Sigmoid colon (tissue), 7 donors: ENCODE results near the gene TMEM165. TPM values are rescaled to one million over a fixed set of nuclear protein-coding genes. Genes with fewer than 3 reads are reported as not detected.

Experiments
- DNase-seq: peaks from one replicate; pipeline ENCODE4 v3.0.0-alpha.2; 2019
- H3K27ac ChIP-seq, 4 donors: fragments of 200-600 bp; sonication (generic); one replicate each; pipeline ENCODE4 v1.5.1; 2016 to 2019; ENCODE audit warnings: mild to moderate bottlenecking in 1 of 4
- H3K27me3 ChIP-seq, 3 donors: fragments of 200-600 bp; sonication (generic); one replicate each; pipeline ENCODE4 v1.5.1; 2019; ENCODE audit warnings: mild to moderate bottlenecking in 1 of 3
- H3K36me3 ChIP-seq, 4 donors: fragments of 200-600 bp; sonication (generic); one replicate each; pipeline ENCODE4 v1.5.1; 2016 to 2019
- H3K4me1 ChIP-seq, 4 donors: fragments of 200-600 bp; sonication (generic); one replicate each; pipeline ENCODE4 v1.5.1; 2017 to 2019
- H3K4me3 ChIP-seq, 4 donors: fragments of 200-600 bp; sonication (generic); one replicate each; pipeline ENCODE4 v1.5.1; 2017 to 2019; ENCODE audit warnings: mild to moderate bottlenecking in 2 of 4, moderate library complexity in 1 of 4
- H3K9me3 ChIP-seq, 4 donors: fragments of 200-600 bp in 3 of 4; sonication (generic) in 3 of 4; one replicate each; pipeline versions ENCODE4 v1.5.1 to v1.6.1; 2013 to 2019
- CTCF ChIP-seq, 4 experiments: fragments of 450-650 bp in 3 of 4; fragments of 200-600 bp in 1 of 4; IDR thresholded peaks; one replicate each; pipeline ENCODE4 v1.5.1; 2016 to 2019; ENCODE audit warnings: antibody characterized with exemption in 4 of 4, mild to moderate bottlenecking in 3 of 4, moderate library complexity in 2 of 4
- EP300 ChIP-seq, 4 donors: sonication (generic); formaldehyde crosslinking; IDR thresholded peaks; one replicate each; pipeline ENCODE4 v1.6.1; 2017; ENCODE audit warnings: antibody characterized with exemption in 4 of 4
- POLR2A ChIP-seq, 2 donors: fragments of 450-650 bp; IDR thresholded peaks; one replicate each; pipeline ENCODE4 v1.6.1; 2016; ENCODE audit warnings: antibody characterized with exemption in 2 of 2, mild to moderate bottlenecking in 2 of 2, moderate library complexity in 2 of 2
- POLR2AphosphoS5 ChIP-seq, 4 donors: sonication (generic); formaldehyde crosslinking; IDR thresholded peaks; one replicate each; pipeline ENCODE4 v1.6.1; 2017; ENCODE audit warnings: antibody characterized with exemption in 4 of 4
- WGBS, 2 donors: extraction: QIAGEN DNeasy Blood & Tissue Kit; methylation state at CpG; one replicate each; pipeline ENCODE4 v1.1.7; 2013; 5-methylcytosine and 5-hydroxymethylcytosine counted together
- intact Hi-C: fragments of 100-400 bp; cut with DNase I; formaldehyde crosslinking; loops from one replicate; pipeline ENCODE4 v1.15.1; 2023
- polyA plus RNA-seq, 3 donors: library from polyadenylated mRNA; stranded (reverse); fragments of 200-250 nt; gene quantifications; one replicate each; pipeline ENCODE4 v1.2.3, GENCODE V29; 2013
- total RNA-seq, 4 donors: library from RNA; depleted of rRNA; stranded (reverse); fragments of >200 nt; gene quantifications; one replicate each; pipeline ENCODE4 v1.1.0, GENCODE V29; 2016
- donor health status: healthy with polysubstance abuse.
- donor health status: Bipolar disorder and iron deficiency.
- donor health status: healthy.

The TMEM165 gene
- total and polyA plus RNA-seq, 7 donors = 12.9 to 219 (median 144) TPM

- H3K27me3 ChIP-seq = no peaks in the 10 kb centered on the region
- no peaks in the 10 kb centered on the region for H3K36me3 ChIP-seq
- intact Hi-C loops = no loop called here
- WGBS, 2 donors = 79% methylated on average over 6 of the region's 6 CpGs
- H3K4me3 ChIP-seq = no peak overlapping the region
- TF ChIP-seq EP300 (IDR thresholded peaks at IDR 0.05) (no peak), CTCF (IDR thresholded peaks at IDR 0.05) (no peak), POLR2AphosphoS5 (IDR thresholded peaks at IDR 0.05) (no peak), POLR2A (IDR thresholded peaks at IDR 0.05) (no peak)
- H3K27ac ChIP-seq = no peak overlapping the region
- H3K9me3 ChIP-seq = no peaks in the 10 kb centered on the region
- H3K4me1 ChIP-seq = peaks cover 0 to 28% (median 19%) of the 10 kb centered on the region in 4 donors
- DNase-seq = no peak
Measured at GRCh38 chr4:55355555-55355954, 40.2 kb upstream of the TMEM165 start.

DNA sequence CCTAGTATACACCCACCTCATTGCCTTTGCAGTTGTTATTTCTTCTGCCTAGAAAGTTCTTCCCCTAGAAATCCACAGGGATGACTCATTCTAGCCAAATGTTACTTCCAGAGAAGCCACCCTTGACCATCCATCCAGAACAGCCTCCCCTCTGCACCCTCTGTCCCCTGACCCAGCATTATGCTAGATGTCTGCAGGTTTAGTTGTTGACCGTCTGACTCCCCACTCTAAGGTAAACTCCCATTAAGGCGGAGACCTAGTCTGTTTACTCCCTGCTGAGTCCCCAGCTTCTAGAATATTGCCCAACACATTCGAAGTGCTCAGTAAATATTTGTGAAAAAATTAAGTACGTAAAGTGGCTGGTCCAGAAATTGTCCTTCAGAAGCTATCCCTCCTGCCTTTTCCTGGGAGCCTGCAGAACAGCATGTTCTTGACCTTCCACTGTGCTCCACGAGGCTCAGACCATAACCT lies 38.7 kb upstream of the TMEM165 start:
- peaks cover 0 to 28% (median 19%) of the 10 kb centered on the region in 4 donors for H3K4me1 ChIP-seq
- no peak overlapping the region for H3K4me3 ChIP-seq
- intact Hi-C loops = no loop called here
- DNase-seq = no peak
- no peaks in the 10 kb centered on the region for H3K9me3 ChIP-seq
- peak overlapping the region in 1 of 4 donors; percentile 86 for H3K27ac ChIP-seq
- no peaks in the 10 kb centered on the region for H3K27me3 ChIP-seq
- WGBS, 2 donors = 59 to 78% methylated on average over 5 of the region's 5 CpGs
- H3K36me3 ChIP-seq = no peaks in the 10 kb centered on the region
- TF ChIP-seq CTCF (IDR thresholded peaks at IDR 0.05) = no peak
- TF ChIP-seq EP300 (IDR thresholded peaks at IDR 0.05) = no peak
- TF ChIP-seq POLR2AphosphoS5 (IDR thresholded peaks at IDR 0.05) = no peak
- no peak for TF ChIP-seq POLR2A (IDR thresholded peaks at IDR 0.05)

GRCh38 chr4:55358246-55358645 lies 37.5 kb upstream of the TMEM165 start:
- peaks cover 0 to 28% (median 19%) of the 10 kb centered on the region in 4 donors for H3K4me1 ChIP-seq
- TF ChIP-seq CTCF (IDR thresholded peaks at IDR 0.05) (no peak), POLR2AphosphoS5 (IDR thresholded peaks at IDR 0.05) (no peak), EP300 (IDR thresholded peaks at IDR 0.05) (no peak), POLR2A (IDR thresholded peaks at IDR 0.05) (no peak)
- no peak for DNase-seq
- peak overlapping the region; percentile 52 to 86 (median 80) for H3K27ac ChIP-seq
- H3K27me3 ChIP-seq = no peaks in the 10 kb centered on the region
- no peaks in the 10 kb centered on the region for H3K9me3 ChIP-seq
- no peaks in the 10 kb centered on the region for H3K36me3 ChIP-seq
- no peak overlapping the region for H3K4me3 ChIP-seq
- intact Hi-C loops = loop anchor here (2.0 kb wide), 1 partner anchor 41 kb away; no protein-coding TSS in a partner anchor
- WGBS, 2 donors = 95 to 99% methylated on average over 2 of the region's 2 CpGs

DNA sequence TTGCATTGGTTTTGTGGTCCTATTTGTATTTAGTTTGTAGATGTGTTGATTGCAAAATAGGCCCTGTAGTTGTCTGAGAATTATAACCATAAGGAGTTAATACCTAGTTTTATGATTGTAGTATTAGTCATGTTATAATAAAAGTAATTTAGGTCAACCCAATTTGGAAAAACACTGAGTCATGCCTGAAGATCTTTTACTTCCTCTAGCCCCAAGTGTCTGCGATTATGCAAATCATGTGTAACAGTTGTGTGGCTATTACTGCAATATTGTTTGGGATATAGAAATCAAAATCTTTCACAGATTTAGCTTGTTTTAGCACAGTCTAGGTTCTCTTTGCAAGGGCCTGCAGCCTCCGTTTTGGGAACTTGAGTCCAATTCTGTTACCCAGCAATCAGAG lies 37.1 kb upstream of the TMEM165 start:
- Histone ChIP-seq H3K27ac (peak overlapping the region; percentile 52 to 86 (median 80)), H3K27me3 (no peaks in the 10 kb centered on the region), H3K9me3 (no peaks in the 10 kb centered on the region), H3K36me3 (no peaks in the 10 kb centered on the region), H3K4me1 (peaks cover 0 to 28% (median 19%) of the 10 kb centered on the region in 4 donors), H3K4me3 (no peak overlapping the region)
- 25 to 52% methylated on average over 2 of the region's 2 CpGs for WGBS, 2 donors
- TF ChIP-seq CTCF (IDR thresholded peaks at IDR 0.05) (no peak), POLR2AphosphoS5 (IDR thresholded peaks at IDR 0.05) (peak in 2 of 4 donors; percentile 9 to 69), POLR2A (IDR thresholded peaks at IDR 0.05) (no peak), EP300 (IDR thresholded peaks at IDR 0.05) (no peak)
- intact Hi-C loops = loop anchor here (2.0 kb wide), 1 partner anchor 40 kb away; no protein-coding TSS in a partner anchor
- no peak for DNase-seq
